H1 (cell line): Measurements from ENCODE around the gene PAAF1. TPM values are rescaled to one million over a fixed set of nuclear protein-coding genes. Genes with fewer than 3 reads are reported as not detected.

Source experiments
- EGR1 ChIP-seq: IDR thresholded peaks from 2 replicates; pipeline ENCODE4 v1.6.1; 2011; ENCODE audit warnings: low read depth, low read length, borderline replicate concordance
- FOSL1 ChIP-seq: IDR thresholded peaks from 2 replicates; pipeline ENCODE4 v1.6.1; 2011; ENCODE audit warnings: mild to moderate bottlenecking, low read depth, low read length, moderate library complexity; ENCODE audit not compliant: insufficient read depth
- NANOG ChIP-seq: IDR thresholded peaks from 2 replicates; pipeline ENCODE4 v1.6.1; 2011; ENCODE audit warnings: low read length, low read depth, mild to moderate bottlenecking, inconsistent platforms; ENCODE audit not compliant: insufficient read depth, poor library complexity, severe bottlenecking
- RNF2 ChIP-seq: fragments of 200-900, 300-1000 bp; sonication (generic); IDR thresholded peaks from 2 replicates; pipeline ENCODE4 v1.7.1; 2016; ENCODE audit warnings: borderline replicate concordance, low read depth, mild to moderate bottlenecking, antibody characterized with exemption, low read length; ENCODE audit not compliant: poor library complexity, severe bottlenecking; ENCODE audit errors: missing control alignments
- SIX5 ChIP-seq: IDR thresholded peaks from 2 replicates; pipeline ENCODE4 v1.6.1; 2011; ENCODE audit warnings: mild to moderate bottlenecking, low read depth, low read length
- SP2 ChIP-seq: IDR thresholded peaks from 2 replicates; pipeline ENCODE4 v1.6.1; 2012; ENCODE audit warnings: mild to moderate bottlenecking, low read length, inconsistent platforms
- SRF ChIP-seq: IDR thresholded peaks from 2 replicates; pipeline ENCODE4 v1.6.1; 2011; ENCODE audit warnings: mild to moderate bottlenecking, low read depth, low read length, moderate library complexity
- polyA plus RNA-seq, 7 experiments: library from polyadenylated mRNA; depleted of rRNA in 3 of 7; stranded (reverse) in 5 of 7; unstranded in 2 of 7; fragments of >200 nt in 5 of 7; fragments of 200-250 nt in 2 of 7; gene quantifications; 1 replicate in 5 of 7; 2 replicates in 1 of 7; 4 replicates in 1 of 7; pipeline versions ENCODE4 v1.2.1 to v1.2.3, GENCODE V29; 2011 to 2013; ENCODE audit warnings: missing spikeins in 2 of 7, mixed read lengths in 2 of 7
- total RNA-seq: library from RNA; stranded (reverse); fragmentation: NEBNext Ultra II Directional; extraction: Animal tissue kit (Norgen Biotek cat#: 25700); gene quantifications from 2 replicates; pipeline ENCODE4 v1.2.1, GENCODE V29; 2021
- TF ChIP-seq, protein P1 (sequence below): IDR thresholded peaks from 2 replicates; pipeline ENCODE4 v1.6.1; 2012; ENCODE audit warnings: inconsistent platforms

Gene PAAF1
- total and polyA plus RNA-seq, 2 of the 8 experiments (the other 6 are each of a cell fraction or from before 2014, with no cell fraction given): 24.4 to 28.8 TPM

DNA sequence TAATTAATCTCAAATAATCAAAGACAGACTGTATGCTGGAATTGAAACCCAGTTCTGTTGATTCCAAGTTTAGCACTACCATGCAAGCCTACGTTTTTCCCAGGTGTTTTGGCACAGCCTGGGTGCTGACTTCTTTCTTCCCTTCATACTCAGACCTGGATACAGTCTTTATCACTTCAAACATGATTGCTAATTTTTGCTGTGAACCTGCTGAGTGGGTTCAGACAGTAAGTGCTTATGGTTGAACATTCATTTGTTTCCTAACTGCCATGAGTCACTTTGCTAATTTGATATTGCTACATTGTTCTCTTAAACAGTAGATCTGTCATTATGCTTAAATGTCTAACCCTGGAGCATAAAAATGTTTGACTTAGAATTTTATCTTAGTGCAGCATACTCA, 12.2 kb downstream of the PAAF1 start (continued):
- TF ChIP-seq SP2 (no peak), SIX5 (no peak), EGR1 (no peak), NANOG (no peak), FOSL1 (no peak), RNF2 (no peak), SRF (no peak)
- TF ChIP-seq, protein P1, sequence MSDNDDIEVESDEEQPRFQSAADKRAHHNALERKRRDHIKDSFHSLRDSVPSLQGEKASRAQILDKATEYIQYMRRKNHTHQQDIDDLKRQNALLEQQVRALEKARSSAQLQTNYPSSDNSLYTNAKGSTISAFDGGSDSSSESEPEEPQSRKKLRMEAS: no peak
